ENCODE data around the gene MEF2B.
A peak's percentile ranks its signal among the peaks of the same experiment; 100 is the strongest.
"Not testable (repeated sequence)": the region's sequence is repeated elsewhere in the genome, so short reads cannot be mapped to it uniquely, and the experiment has no call there.

MEF2B gene

GRCh38 chr19:19155495-19156219 lies 14.4 kb downstream of the MEF2B start:
- DNase-seq (ENCODE audit: low read depth in 2 of 2): no peak

DNA sequence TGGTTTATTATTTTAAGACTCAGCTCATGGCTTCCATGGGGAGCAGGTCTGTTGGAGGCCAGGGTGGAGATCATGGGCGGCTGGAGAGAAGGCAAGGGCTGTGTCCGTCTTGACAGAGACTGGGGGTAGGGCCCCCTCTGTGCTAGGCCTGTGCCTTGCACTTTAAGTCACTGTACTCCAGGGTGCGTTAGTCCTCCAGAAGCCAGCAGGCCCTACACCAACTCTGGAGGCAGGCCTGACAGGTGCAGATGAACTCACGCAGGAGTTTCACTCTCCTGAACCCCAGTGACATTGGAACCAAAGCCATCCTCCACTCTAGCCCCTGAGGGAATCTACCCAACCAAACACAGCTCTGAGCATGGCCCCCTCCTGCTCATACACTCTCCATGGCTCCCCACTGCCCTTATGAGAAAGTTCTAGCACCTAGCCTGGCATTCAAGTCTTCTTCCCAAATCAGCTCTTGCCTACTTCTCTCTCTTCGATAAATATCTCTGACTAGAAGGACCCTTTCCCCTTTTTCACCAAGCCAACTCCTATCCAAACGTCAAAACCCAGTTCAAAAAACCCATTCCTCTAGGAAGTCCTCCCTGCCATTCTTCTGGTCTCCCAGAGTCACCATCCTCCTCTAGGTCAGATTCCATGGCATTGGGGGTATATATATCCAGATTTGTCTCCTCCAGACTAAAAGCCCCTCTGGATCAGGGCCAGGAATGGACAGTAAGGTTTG lies 15.1 kb downstream of the MEF2B start:
- no peak for DNase-seq (ENCODE audit: low read depth in 2 of 2)

DNA sequence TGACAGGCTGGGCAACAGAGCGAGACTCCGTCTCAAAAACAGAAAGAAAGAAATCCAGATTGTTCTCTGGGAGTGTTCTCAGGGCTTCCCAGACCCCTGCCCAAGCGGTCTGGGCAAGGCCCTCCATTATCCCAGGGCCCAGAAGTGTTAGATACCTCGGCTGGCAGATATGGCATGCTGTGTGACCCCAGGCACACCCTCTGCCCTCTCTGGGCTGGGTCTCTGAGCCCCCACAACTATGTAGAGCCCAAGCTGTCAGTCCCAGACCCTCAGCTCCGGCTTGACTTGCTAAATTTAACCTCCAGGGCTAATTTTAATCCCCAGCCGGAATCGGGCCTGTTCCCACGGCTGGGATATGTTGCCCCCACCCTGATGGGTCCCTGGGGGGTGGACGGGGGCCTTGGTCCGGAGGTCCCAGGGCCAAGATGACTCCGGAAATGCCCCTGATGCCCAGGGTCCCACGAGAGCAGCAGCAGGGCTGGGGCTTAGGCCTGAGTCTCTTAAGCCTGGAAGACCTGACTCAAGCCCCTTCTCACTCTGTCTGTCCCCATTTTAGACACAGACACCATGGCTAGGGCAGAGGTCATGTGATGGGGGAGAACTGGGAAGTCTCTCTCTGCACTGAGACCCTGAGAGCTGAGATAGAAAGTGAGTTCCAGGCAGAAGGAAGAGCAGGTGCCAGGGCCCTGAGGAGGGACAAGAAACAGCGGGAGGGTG lies 17.2 kb downstream of the MEF2B start:
- no peak for DNase-seq (ENCODE audit: low read depth in 2 of 2)

DNA sequence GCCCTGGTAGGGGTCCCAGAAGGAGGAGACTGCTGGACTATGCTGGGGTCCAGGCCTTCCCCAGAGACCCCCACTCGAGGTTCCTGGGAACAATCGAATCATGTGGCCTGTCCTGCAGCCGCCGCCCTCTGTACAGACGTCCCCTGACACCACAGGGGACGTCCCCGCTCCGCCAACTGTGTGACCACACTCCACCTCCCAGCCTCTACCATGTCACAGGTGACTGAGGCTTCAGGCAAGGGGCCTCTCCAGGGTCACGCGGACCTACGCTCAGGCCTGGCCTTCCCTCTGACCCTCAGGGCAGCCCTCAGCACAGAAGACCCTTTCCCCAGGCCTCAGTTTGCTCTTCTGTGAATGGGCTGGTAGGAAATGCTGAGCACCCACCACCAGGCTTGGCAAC lies 18.6 kb downstream of the MEF2B start:
- no peak for DNase-seq (ENCODE audit: low read depth in 2 of 2)

- DNase-seq (ENCODE audit: low read depth in 2 of 2): no peak
These were observed 20.6 kb downstream of the MEF2B start for GRCh38 chr19:19149435-19149834.

DNA sequence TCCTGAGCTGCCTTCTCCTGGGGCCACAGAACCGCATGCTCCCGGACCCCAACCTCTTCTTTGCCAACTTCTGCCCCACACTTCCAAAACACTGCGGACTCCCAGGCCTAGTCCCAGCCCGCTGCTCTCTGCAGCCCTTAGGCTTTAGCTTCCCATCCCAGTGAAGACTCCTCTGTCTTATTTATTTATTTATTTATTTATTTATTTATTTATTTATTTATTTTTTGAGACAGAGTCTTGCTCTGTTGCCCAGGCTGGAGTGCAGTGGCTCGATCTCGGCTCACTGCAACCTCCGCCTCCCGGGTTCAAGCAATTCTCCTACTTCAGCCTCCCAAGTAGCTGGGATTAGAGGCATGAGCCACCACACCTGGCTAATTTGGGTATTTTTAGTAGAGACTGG lies 21.6 kb downstream of the MEF2B start:
- DNase-seq (ENCODE audit: low read depth in 2 of 2): not testable (repeated sequence)

GRCh38 chr19:19147344-19147743 lies 22.7 kb downstream of the MEF2B start:
- no peak for DNase-seq (ENCODE audit: low read depth in 2 of 2)

- DNase-seq (ENCODE audit: low read depth in 2 of 2): no peak
These were observed 23.2 kb downstream of the MEF2B start for GRCh38 chr19:19146865-19147264.

DNA sequence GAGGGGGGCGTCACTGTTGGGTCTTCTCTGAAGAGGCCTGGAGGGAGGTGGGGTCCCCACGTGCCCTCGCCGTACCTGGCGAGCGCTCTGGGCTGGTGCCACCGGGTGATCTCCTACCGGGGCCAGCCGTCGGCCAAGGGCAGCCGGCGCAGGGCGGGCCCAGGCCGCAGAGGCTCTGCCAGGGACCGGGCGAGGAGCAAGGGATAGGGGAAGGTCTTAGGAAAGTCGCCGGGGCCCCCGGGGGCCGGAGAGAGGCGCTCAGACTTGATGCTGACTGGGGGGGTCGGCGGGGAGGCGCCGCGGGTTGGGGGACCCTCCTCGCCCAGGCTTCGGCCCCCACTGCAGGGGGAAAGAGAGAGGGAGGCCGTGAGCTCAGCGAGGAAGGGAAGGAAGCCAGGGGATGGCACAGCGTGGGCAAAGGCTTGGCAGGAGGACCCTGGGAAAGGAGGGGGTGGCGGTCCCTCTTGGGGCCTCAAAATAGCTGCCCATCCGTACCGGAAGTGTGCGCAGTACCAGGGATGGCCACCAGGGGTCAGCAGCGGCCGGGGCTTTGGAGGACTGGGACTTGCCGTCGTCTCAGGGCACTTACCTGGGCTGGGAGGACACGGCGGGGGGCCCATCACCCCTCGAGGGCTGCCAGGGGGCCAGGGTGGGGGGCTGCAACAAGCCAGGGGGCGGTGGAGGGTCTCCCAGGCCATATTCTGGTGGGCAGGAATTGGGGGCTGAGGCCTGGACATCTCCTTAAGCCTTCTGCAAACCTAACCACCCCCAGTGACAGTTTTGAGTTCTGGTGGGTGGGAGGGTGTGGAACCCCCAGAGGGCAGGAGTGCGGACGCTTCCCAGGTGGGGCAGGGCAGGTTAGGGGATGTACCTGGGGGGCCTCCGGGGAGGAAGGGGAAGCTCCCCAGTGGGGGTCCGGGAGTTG lies 24.1 kb downstream of the MEF2B start:
- DNase-seq (ENCODE audit: low read depth in 2 of 2): peak; percentile 45 to 55

DNA sequence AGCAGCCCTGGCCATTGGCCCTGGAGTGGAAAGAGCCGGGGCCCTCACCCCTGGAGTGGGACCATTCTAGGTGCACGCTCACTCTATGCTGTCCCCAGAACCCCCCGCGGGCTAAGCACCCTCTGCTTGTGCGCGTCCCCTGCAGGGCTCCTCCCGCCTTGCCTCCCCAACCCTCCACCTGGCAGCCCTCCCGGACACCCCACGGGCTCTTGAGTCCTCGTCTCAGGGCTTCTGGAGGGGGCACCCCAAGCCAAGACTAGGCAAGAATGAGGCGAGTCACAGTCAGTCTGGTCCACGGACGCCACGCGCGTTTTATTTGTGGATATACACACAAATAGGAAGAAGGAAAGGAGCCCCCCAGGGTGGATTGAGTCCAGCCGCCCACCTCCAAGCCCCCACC lies 24.8 kb downstream of the MEF2B start:
- DNase-seq (ENCODE audit: low read depth in 2 of 2): no peak

- DNase-seq (ENCODE audit: low read depth in 2 of 2): no peak
These were observed 27.7 kb downstream of the MEF2B start for GRCh38 chr19:19142347-19142746.

DNA sequence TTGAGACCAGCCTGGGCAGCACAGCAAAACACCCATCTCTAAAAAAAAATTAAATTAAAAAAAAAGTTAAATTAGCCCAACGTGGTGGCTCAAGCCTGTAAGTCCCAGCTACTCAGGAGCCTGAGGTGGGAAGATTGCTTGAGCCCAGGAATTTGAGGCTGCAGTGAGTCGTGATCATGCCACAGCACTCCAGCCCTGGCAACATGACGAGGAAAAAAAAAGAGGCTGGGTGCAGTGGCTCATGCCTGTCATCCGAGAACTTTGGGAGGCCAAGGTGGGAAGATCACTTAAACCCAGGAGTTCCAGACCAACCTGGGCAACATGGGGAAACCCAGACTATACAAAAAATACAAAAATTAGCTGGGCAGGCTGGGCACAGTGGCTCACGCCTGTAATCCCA lies 29.6 kb downstream of the MEF2B start:
- no peak for DNase-seq (ENCODE audit: low read depth in 2 of 2)

DNA sequence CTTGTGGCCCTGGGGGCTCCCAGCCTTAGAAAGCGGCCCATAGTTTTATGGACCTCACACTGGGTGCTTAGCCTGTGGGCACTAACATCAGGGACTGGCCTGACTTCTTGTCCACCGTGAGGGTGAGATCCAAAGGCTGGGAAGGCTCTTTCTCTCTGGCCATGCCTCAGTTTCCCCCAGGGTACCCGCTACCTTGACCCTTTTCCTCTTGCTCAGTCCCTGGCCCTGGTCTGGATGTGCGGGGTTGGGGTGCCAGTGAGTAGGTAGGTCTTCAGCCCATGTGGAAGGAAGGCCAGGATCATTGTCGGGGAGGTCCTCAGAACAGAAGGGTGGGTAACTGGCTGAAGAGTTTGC lies 30.2 kb downstream of the MEF2B start:
- DNase-seq (ENCODE audit: low read depth in 2 of 2): no peak

DNA sequence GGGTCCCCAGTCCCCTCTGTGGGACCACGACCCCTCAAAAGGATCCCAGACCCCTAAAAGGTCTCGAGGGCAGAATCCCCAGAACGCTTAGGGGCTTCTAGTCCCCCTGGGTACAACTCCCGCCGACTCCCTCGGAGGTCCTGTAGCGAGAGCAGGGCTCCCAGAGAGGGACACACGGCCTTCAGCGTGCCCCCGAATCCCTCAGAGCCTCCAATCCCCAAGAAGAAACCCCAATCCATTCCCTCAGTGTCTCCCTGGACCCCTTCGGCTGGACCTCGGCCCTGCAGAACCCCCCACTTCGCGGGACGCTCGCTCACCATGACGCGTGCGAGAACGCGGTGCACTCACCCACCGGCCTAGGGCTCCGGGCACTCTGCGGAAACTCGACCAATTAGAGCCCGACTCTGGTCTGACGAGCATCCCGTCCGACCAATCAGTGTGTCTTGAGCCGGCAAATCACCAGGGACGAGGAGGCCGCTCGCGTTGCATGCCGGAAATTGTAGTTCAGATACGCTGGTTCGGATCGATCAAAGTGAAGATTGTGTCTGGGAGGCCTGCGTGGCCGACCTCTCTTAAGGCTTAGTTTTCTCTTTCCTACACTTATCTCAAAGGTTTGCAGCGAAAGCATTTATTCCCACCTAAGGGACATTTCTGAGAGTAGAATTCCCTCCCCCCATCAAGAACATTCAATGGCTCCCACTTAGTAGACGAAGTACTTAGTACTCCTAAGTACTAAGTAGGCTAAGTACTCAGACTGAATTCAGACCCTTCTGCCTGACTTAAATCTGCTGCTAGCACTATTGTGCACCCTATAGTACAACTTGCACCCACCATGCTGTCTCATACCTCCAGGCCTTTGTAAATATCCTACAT lies 31.7 kb downstream of the MEF2B start, which contains the start of gene TMEM161A:
TMEM161A (minus strand) TSS at position 370 of the 873 bp plus-strand sequence; CDS start at position 320, 50 bp downstream.
- DNase-seq (ENCODE audit: low read depth in 2 of 2): peak; percentile 89 to 94

DNA sequence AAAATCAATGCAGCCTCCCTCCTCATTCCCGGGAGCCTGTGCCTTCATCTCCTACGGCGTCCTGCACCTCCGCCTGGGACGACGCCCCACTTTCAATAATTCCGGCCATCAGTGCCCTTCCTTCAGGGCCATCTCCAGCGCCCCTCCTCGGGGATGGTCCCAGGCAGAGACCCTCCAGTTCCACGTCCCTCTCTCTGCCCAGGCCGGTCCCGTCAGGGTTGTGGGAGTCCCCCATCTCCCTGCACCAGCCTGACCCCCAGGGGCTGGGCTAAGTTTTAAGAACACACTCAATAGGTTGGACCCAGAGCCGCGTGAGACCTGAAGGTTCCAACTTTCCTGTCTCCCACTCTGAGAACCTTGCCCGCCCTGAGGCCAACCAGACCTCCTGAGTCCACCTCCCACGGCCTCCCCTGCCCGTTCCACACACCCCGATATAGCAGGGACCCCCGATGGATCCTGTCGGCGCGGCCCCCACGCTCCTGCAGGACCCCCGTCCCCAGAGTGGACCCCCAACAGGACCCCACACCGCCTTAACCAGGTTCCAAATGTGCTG lies 32.4 kb downstream of the MEF2B start:
- DNase-seq (ENCODE audit: low read depth in 2 of 2): no peak

DNA sequence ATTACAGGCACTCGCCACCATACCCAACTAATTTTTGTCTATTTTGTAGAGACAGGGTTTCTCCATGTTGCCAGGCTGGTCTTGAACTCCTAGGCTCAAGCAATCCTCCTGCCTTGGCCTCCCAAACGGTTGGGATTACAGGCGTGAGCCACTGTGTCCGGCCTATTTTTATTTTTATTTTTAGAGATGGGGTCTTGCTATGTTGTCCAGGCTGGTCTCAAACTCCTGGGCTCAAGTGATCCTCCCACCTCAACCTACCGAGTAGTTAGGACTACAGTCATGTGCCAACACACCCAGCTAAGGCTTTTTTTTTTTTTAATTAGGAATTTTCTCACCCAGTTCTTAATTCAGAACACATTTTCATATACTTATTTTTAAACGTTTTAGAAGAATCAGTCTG lies 34.4 kb downstream of the MEF2B start:
- not testable (repeated sequence) for DNase-seq (ENCODE audit: low read depth in 2 of 2)

GRCh38 chr19:19134687-19135158 lies 35.3 kb downstream of the MEF2B start:
- DNase-seq (ENCODE audit: low read depth in 2 of 2): no peak

- no peak for DNase-seq (ENCODE audit: low read depth in 2 of 2)
These were observed 36.1 kb downstream of the MEF2B start for GRCh38 chr19:19133985-19134384.

- DNase-seq (ENCODE audit: low read depth in 2 of 2): no peak
These were observed 37.2 kb downstream of the MEF2B start for GRCh38 chr19:19132912-19133311.

DNA sequence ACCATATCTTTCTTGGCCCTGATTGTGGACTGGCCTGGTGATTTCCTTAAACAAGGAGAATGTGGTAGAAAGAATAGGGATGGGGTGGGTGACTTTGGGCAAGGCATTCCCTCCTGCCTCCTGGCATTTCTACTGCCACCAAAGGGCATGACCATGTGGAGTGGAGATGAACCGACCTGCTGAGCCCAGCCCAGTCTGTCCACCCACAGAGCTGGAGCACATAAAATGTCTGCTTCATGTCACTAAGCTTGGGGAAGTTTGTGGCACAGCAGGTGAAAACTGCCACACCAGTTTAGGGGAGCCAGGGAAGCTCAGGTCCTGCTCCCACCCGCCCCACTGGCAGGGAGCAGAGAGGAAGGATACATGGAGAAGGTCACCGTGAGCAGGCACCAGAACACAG lies 38.1 kb downstream of the MEF2B start:
- DNase-seq (ENCODE audit: low read depth in 2 of 2): no peak

All from stimulated activated CD8-positive, alpha-beta memory T cell treated with anti-CD3 and anti-CD28 coated beads, Interleukin-15, amount 100 ng/mL, for 4 hours (primary cell).